Measurements from ENCODE around the gene ISM1.

ISM1 gene

DNA sequence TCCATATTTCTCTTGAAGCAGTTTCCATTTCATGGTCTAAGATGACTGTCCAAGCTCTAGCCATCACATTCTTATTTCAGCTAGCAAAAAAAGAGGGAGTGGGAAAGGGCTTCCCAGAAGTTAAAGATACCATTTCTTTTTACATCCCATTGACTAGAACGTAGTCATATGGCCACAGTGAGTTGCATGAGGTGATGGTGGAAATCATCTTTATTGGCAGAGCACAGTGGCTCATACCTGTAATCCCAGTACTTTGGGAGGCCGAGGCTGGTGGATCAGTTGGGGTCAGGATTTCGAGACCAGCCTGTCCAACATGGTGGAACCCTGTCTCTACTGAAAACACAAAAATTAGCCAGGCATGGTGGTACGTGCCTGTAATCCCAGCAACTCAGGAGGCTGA is 99.6 kb downstream of the ISM1 start:
- H3K9ac ChIP-seq (ENCODE audit: insufficient read length, low read depth) = no peak overlapping the region
- no peaks in the 10 kb centered on the region for H3K9me3 ChIP-seq (ENCODE audit: insufficient read depth, low read length)
- no peaks in the 10 kb centered on the region for H3K27me3 ChIP-seq (ENCODE audit: insufficient read depth, insufficient read length)
- no peaks in the 10 kb centered on the region for H3K4me1 ChIP-seq (ENCODE audit: insufficient read depth, insufficient read length)
- H3K36me3 ChIP-seq (ENCODE audit: insufficient read depth, insufficient read length, low read length) = no peaks in the 10 kb centered on the region
- no peak for DNase-seq (ENCODE audit: low read depth, low spot score)
- no peak overlapping the region for H3K4me3 ChIP-seq (ENCODE audit: insufficient read length, low read depth)
- no peak for TF ChIP-seq SUZ12 (IDR thresholded peaks at IDR 0.05; ENCODE audit: extremely low read depth, insufficient read depth, insufficient read length)
- TF ChIP-seq YY1 (IDR thresholded peaks at IDR 0.05; ENCODE audit: insufficient read depth, insufficient read length) = no peak

DNA sequence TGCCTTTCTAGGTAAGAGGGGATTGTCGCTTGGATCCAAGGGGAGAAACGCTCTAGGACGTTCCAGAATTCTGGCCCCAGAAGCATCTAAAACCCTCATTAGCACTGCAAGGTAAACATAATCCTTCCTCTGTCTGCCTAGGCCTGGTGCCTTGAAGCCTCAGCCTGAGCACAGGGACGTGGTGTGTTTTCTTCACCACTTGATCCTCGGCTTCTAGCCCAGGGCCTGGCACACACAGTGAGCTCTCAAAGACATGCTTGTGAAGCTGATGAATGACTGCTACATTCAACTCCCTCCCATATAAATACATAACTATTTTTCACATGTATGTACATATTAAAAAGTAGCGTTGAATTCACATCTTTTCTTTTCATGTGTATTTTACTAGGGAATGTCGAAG is 100.3 kb downstream of the ISM1 start:
- Histone ChIP-seq H3K4me3 (ENCODE audit: insufficient read length, low read depth) (no peak overlapping the region), H3K9me3 (ENCODE audit: insufficient read depth, low read length) (no peaks in the 10 kb centered on the region), H3K27me3 (ENCODE audit: insufficient read depth, insufficient read length) (no peaks in the 10 kb centered on the region), H3K4me1 (ENCODE audit: insufficient read depth, insufficient read length) (no peaks in the 10 kb centered on the region), H3K36me3 (ENCODE audit: insufficient read depth, insufficient read length, low read length) (no peaks in the 10 kb centered on the region), H3K9ac (ENCODE audit: insufficient read length, low read depth) (no peak overlapping the region)
- TF ChIP-seq SUZ12 (IDR thresholded peaks at IDR 0.05; ENCODE audit: extremely low read depth, insufficient read depth, insufficient read length) (no peak), ZNF274 (IDR thresholded peaks at IDR 0.05; ENCODE audit: low read depth, low read length) (no peak), YY1 (IDR thresholded peaks at IDR 0.05; ENCODE audit: insufficient read depth, insufficient read length) (no peak)
- no peak for DNase-seq (ENCODE audit: low read depth, low spot score)

DNA sequence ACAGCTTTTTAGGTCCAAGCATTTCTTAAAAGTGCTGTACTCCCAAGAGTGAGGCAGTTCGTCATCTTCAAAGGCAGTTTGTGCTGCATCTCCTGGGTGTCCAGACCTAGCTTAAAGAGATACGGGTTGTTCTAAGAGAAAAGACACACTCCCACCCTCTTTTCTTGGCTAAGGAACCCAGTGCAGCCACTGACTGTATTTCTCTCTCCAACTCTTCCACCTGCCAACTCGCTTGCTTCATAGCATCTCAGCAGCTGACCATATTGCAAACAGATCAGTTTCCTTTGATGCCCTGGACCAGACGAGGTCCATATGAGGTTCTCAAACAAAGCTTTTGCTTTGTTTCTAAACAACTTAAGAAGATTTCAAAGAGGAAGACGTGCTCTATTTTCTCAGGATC is 101.1 kb downstream of the ISM1 start:
- no peak for DNase-seq (ENCODE audit: low read depth, low spot score)
- Histone ChIP-seq H3K4me3 (ENCODE audit: insufficient read length, low read depth) (no peak overlapping the region), H3K36me3 (ENCODE audit: insufficient read depth, insufficient read length, low read length) (no peaks in the 10 kb centered on the region), H3K9ac (ENCODE audit: insufficient read length, low read depth) (no peak overlapping the region), H3K27me3 (ENCODE audit: insufficient read depth, insufficient read length) (no peaks in the 10 kb centered on the region), H3K4me1 (ENCODE audit: insufficient read depth, insufficient read length) (no peaks in the 10 kb centered on the region), H3K9me3 (ENCODE audit: insufficient read depth, low read length) (no peaks in the 10 kb centered on the region)
- TF ChIP-seq ZNF274 (IDR thresholded peaks at IDR 0.05; ENCODE audit: low read depth, low read length) (no peak), YY1 (IDR thresholded peaks at IDR 0.05; ENCODE audit: insufficient read depth, insufficient read length) (no peak), SUZ12 (IDR thresholded peaks at IDR 0.05; ENCODE audit: extremely low read depth, insufficient read depth, insufficient read length) (no peak)

DNA sequence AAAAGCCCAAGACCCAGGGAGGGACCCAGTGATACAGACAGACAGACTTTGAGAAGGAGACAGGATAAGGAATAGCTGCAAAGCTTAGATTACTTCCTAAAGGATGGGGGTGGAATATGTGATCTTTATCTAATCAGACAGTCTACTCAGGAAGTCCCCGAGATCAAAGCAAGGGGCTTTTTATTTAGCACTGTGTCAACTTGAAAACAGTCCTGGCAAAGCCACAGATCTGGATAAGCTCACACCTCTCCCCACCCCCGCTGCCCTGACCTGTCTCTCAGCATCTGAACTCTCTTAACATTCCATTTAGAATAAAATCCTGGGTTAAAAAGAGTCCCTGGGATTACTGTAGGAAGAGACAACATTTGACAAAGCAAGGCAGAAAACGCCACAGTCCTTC is 101.5 kb downstream of the ISM1 start:
- H3K36me3 ChIP-seq (ENCODE audit: insufficient read depth, insufficient read length, low read length) = no peaks in the 10 kb centered on the region
- DNase-seq (ENCODE audit: low read depth, low spot score) = no peak
- H3K9me3 ChIP-seq (ENCODE audit: insufficient read depth, low read length) = no peaks in the 10 kb centered on the region
- H3K4me1 ChIP-seq (ENCODE audit: insufficient read depth, insufficient read length) = no peaks in the 10 kb centered on the region
- H3K9ac ChIP-seq (ENCODE audit: insufficient read length, low read depth) = no peak overlapping the region
- no peaks in the 10 kb centered on the region for H3K27me3 ChIP-seq (ENCODE audit: insufficient read depth, insufficient read length)
- TF ChIP-seq ZNF274 (IDR thresholded peaks at IDR 0.05; ENCODE audit: low read depth, low read length) = no peak
- TF ChIP-seq SUZ12 (IDR thresholded peaks at IDR 0.05; ENCODE audit: extremely low read depth, insufficient read depth, insufficient read length) = no peak
- TF ChIP-seq YY1 (IDR thresholded peaks at IDR 0.05; ENCODE audit: insufficient read depth, insufficient read length) = no peak
- no peak overlapping the region for H3K4me3 ChIP-seq (ENCODE audit: insufficient read length, low read depth)

DNA sequence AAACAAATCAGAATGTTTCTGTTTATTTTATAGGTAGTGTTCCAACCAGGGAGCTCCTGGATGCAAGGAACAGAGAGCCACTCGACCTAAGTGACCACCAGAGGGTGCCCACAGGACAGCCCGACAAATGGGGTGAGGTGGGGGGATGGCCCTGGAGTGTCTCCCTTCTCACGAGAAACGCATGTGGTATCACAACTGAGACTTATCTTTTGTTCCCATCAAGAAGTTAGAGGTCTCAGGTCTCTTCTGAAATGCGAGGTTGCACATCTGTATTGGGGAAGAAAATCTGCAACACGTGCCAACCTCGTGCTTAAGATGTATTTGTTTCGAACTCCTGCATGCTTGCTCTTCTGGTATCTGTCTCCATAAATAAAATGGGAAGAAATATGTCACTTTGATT is 104.0 kb downstream of the ISM1 start:
- no peak overlapping the region for H3K4me3 ChIP-seq (ENCODE audit: insufficient read length, low read depth)
- H3K4me1 ChIP-seq (ENCODE audit: insufficient read depth, insufficient read length) = no peaks in the 10 kb centered on the region
- H3K9me3 ChIP-seq (ENCODE audit: insufficient read depth, low read length) = no peaks in the 10 kb centered on the region
- no peaks in the 10 kb centered on the region for H3K27me3 ChIP-seq (ENCODE audit: insufficient read depth, insufficient read length)
- no peak overlapping the region for H3K9ac ChIP-seq (ENCODE audit: insufficient read length, low read depth)
- no peaks in the 10 kb centered on the region for H3K36me3 ChIP-seq (ENCODE audit: insufficient read depth, insufficient read length, low read length)
- TF ChIP-seq SUZ12 (IDR thresholded peaks at IDR 0.05; ENCODE audit: extremely low read depth, insufficient read depth, insufficient read length) (no peak), YY1 (IDR thresholded peaks at IDR 0.05; ENCODE audit: insufficient read depth, insufficient read length) (no peak), ZNF274 (IDR thresholded peaks at IDR 0.05; ENCODE audit: low read depth, low read length) (no peak)
- DNase-seq (ENCODE audit: low read depth, low spot score) = peak; percentile 33

DNA sequence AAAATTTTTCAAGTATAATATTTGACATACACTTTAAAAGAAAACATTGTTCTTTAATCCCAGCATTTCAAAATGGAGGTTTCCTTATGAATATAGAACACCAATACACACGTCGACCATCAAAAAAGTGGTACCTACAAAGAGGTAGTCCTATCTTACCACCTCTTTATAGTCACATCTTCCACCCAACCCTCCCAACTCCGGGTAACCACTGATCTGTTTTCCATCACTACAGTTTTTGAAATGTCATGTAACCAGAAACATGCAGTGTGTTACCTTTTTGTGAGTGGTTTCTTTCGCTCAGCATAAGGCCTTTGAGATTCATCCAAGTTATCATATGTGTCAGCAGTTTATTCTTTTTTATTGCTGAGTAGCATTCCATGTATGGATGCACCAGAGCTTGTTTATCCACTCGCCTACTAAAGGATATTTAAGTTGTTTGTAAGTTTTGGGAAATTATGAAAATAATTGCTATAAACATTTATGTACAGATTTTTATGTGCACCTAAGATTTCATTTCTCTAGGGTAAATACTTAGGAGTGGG is 104.8 kb downstream of the ISM1 start:
- DNase-seq (ENCODE audit: low read depth, low spot score) = no peak
- no peaks in the 10 kb centered on the region for H3K9me3 ChIP-seq (ENCODE audit: insufficient read depth, low read length)
- no peaks in the 10 kb centered on the region for H3K27me3 ChIP-seq (ENCODE audit: insufficient read depth, insufficient read length)
- H3K4me3 ChIP-seq (ENCODE audit: insufficient read length, low read depth) = no peak overlapping the region
- TF ChIP-seq SUZ12 (IDR thresholded peaks at IDR 0.05; ENCODE audit: extremely low read depth, insufficient read depth, insufficient read length) = no peak
- no peak for TF ChIP-seq ZNF274 (IDR thresholded peaks at IDR 0.05; ENCODE audit: low read depth, low read length)
- no peak for TF ChIP-seq YY1 (IDR thresholded peaks at IDR 0.05; ENCODE audit: insufficient read depth, insufficient read length)
- no peak overlapping the region for H3K9ac ChIP-seq (ENCODE audit: insufficient read length, low read depth)
- H3K4me1 ChIP-seq (ENCODE audit: insufficient read depth, insufficient read length) = no peaks in the 10 kb centered on the region
- H3K36me3 ChIP-seq (ENCODE audit: insufficient read depth, insufficient read length, low read length) = no peaks in the 10 kb centered on the region

DNA sequence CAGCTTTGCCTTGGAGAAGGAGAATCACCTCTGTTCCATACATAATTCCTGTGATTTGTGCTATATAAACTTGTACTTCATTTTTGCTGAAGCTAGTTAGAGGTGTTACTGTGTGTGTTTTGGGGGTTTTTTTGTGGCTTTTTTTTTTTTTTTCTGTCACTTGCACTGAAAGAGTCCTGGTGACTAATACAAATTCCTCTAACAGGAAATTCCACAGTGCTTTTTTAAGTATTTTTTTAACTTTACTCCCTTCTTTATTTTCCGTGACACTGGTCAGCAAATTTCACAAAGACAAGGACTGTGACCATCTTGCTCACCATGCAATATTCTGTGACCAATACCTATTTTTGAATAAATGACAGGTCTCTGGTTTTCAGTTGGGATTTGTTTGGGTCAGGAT is 110.5 kb downstream of the ISM1 start:
- Histone ChIP-seq H3K27me3 (ENCODE audit: insufficient read depth, insufficient read length) (no peaks in the 10 kb centered on the region), H3K4me3 (ENCODE audit: insufficient read length, low read depth) (no peak overlapping the region), H3K36me3 (ENCODE audit: insufficient read depth, insufficient read length, low read length) (no peaks in the 10 kb centered on the region), H3K9me3 (ENCODE audit: insufficient read depth, low read length) (no peaks in the 10 kb centered on the region), H3K9ac (ENCODE audit: insufficient read length, low read depth) (no peak overlapping the region), H3K4me1 (ENCODE audit: insufficient read depth, insufficient read length) (no peaks in the 10 kb centered on the region)
- no peak for DNase-seq (ENCODE audit: low read depth, low spot score)
- TF ChIP-seq YY1 (IDR thresholded peaks at IDR 0.05; ENCODE audit: insufficient read depth, insufficient read length) = no peak
- no peak for TF ChIP-seq SUZ12 (IDR thresholded peaks at IDR 0.05; ENCODE audit: extremely low read depth, insufficient read depth, insufficient read length)
- TF ChIP-seq ZNF274 (IDR thresholded peaks at IDR 0.05; ENCODE audit: low read depth, low read length) = no peak
